K562 (cell line): ENCODE data around the gene EIPR1. TPM values are rescaled to one million over a fixed set of nuclear protein-coding genes. Genes with fewer than 3 reads are reported as not detected.
"Not testable (repeated sequence)": the region's sequence is repeated elsewhere in the genome, so short reads cannot be mapped to it uniquely, and the experiment has no call there.

Experiments
- ATAC-seq: fragments of 200-7000 bp; cut with Tn5 transposase; 3 replicates; pipeline ENCODE4 v1.9.1; 2020; ENCODE audit warnings: moderate library complexity
- BruUV-seq: library from RNA; stranded (reverse); fragments of 400-500 nt; replicated peaks from 2 replicates; lab custom pipeline; 2021; lab: Mats Ljungman, UMichigan
- CTCF ChIA-PET: fragments of 300-600 bp; formaldehyde crosslinking; extraction: SDS; loops from one replicate; lab custom pipeline; 2021; ENCODE audit warnings: low intra/inter-chr PET ratio; lab: Yijun Ruan, JAX
- POLR2A ChIA-PET: fragments of 300-600, 350-650 bp; sonication (Branson Sonifier 250); formaldehyde crosslinking; extraction: SDS; loops from one replicate; lab custom pipeline; 2021; ENCODE audit warnings: antibody characterized with exemption, inconsistent platforms; lab: Yijun Ruan, JAX
- DNase-seq, 4 experiments: peaks; one replicate each; pipeline versions ENCODE4 v3.0.0 to v3.0.0-alpha.2; 2011 to 2018; ENCODE audit warnings: low spot score in 3 of 4, mixed read lengths in 3 of 4; ENCODE audit errors: extremely low read depth in 1 of 4
- FAIRE-seq: peaks from 2 replicates; lab custom pipeline; 2011; peaks lifted over from hg19 to GRCh38; lab: Jason Lieb, UNC
- H2AFZ ChIP-seq: 2 replicates; pipeline ENCODE4 v1.6.0; 2011; ENCODE audit warnings: low read depth, low read length, control low read depth, inconsistent platforms
- H3K27ac ChIP-seq: fragments of 200-600 bp; 3 replicates; pipeline ENCODE4 v1.8.0; 2011; ENCODE audit warnings: low read depth, mild to moderate bottlenecking, control low read depth, inconsistent platforms, low read length, moderate library complexity, mixed read lengths; ENCODE audit errors: extremely low read depth
- H3K27me3 ChIP-seq, 2 experiments: fragments of 300-600 bp in 1 of 2; 2 replicates in 1 of 2; 3 replicates in 1 of 2; pipeline versions ENCODE4 v1.6.0 to v1.8.0; 2011; ENCODE audit warnings: inconsistent platforms in 2 of 2, low read length in 2 of 2, mild to moderate bottlenecking in 1 of 2, mixed read lengths in 1 of 2, moderate library complexity in 1 of 2; ENCODE audit not compliant: control insufficient read depth in 2 of 2, insufficient read depth in 2 of 2
- H3K36me3 ChIP-seq: fragments of 300-600 bp; 3 replicates; pipeline ENCODE4 v1.8.0; 2011; ENCODE audit warnings: mild to moderate bottlenecking, low read length, inconsistent platforms; ENCODE audit not compliant: control insufficient read depth, insufficient read depth
- H3K4me1 ChIP-seq, 2 experiments: fragments of 200-600 bp in 1 of 2; replicated peaks in 1 of 2; 2 replicates in 1 of 2; 3 replicates in 1 of 2; pipeline versions ENCODE4 v1.5.1 to v1.8.0; 2011; ENCODE audit warnings: inconsistent platforms in 2 of 2, low read length in 2 of 2, mild to moderate bottlenecking in 1 of 2, mixed read lengths in 1 of 2, moderate library complexity in 1 of 2; ENCODE audit not compliant: control insufficient read depth in 2 of 2, insufficient read depth in 2 of 2
- H3K4me2 ChIP-seq: 2 replicates; pipeline ENCODE4 v1.6.1; 2011; ENCODE audit warnings: low read length, control low read depth, inconsistent platforms, mixed read lengths; ENCODE audit not compliant: insufficient read depth
- H3K4me3 ChIP-seq: fragments of 200-600 bp; sonication (generic), shearing (Covaris generic); 2 replicates; pipeline ENCODE4 v1.5.1; 2016; ENCODE audit warnings: control low read depth, inconsistent platforms
- H3K79me2 ChIP-seq: fragments of 200-600 bp; 3 replicates; pipeline ENCODE4 v1.8.0; 2011; ENCODE audit warnings: low read length, inconsistent platforms; ENCODE audit not compliant: control insufficient read depth, insufficient read depth
- H3K9ac ChIP-seq, 2 experiments: 2 replicates each; pipeline versions ENCODE4 v1.6.0 to v1.6.1; 2011; ENCODE audit warnings: low read depth in 2 of 2, low read length in 2 of 2, control low read depth in 1 of 2, inconsistent platforms in 1 of 2, mild to moderate bottlenecking in 1 of 2, mixed read lengths in 1 of 2; ENCODE audit not compliant: insufficient read depth in 1 of 2
- H3K9me1 ChIP-seq: one replicate; pipeline ENCODE4 v1.6.0; 2011; ENCODE audit warnings: inconsistent platforms, mild to moderate bottlenecking, low read length, moderate library complexity; ENCODE audit not compliant: control insufficient read depth, insufficient read depth
- H3K9me3 ChIP-seq: replicated peaks from 2 replicates; pipeline ENCODE4 v1.5.1; 2011; ENCODE audit warnings: low read depth, low read length, inconsistent platforms; ENCODE audit not compliant: control insufficient read depth, insufficient read depth
- H4K20me1 ChIP-seq: replicated peaks from 2 replicates; pipeline ENCODE4 v1.6.1; 2011; ENCODE audit warnings: low read length, inconsistent platforms, mixed read lengths; ENCODE audit not compliant: control insufficient read depth, insufficient read depth
- CXXC5 ChIP-seq: fragments of 250-450 bp; sonication (Bioruptor Pico); IDR thresholded peaks from 2 replicates; pipeline ENCODE4 v1.8.0; 2022; ENCODE audit warnings: inconsistent platforms, mild to moderate bottlenecking, moderate library complexity
- ESRRA ChIP-seq: fragments of 450-650 bp; IDR thresholded peaks from 2 replicates; pipeline ENCODE4 v1.6.1; 2014; ENCODE audit warnings: low read depth, mild to moderate bottlenecking, moderate library complexity, borderline replicate concordance
- FOXA1 ChIP-seq: fragments of 450-650 bp; IDR thresholded peaks from 2 replicates; pipeline ENCODE4 v1.6.1; 2016; ENCODE audit warnings: mild to moderate bottlenecking, borderline replicate concordance
- KHSRP ChIP-seq: fragments of 450-650 bp; IDR thresholded peaks from 2 replicates; pipeline ENCODE4 v1.6.1; 2017
- KLF10 ChIP-seq: fragments of 250-450 bp; sonication (Bioruptor Pico); IDR thresholded peaks from 2 replicates; pipeline ENCODE4 v1.6.1; 2021; ENCODE audit warnings: matching md5 sums
- NR2C1 ChIP-seq, 2 experiments: fragments of 450-650 bp; IDR thresholded peaks; 2 replicates each; pipeline ENCODE4 v1.6.1; 2017; ENCODE audit warnings: mild to moderate bottlenecking in 2 of 2, antibody characterized with exemption in 1 of 2, inconsistent platforms in 1 of 2, missing compliant biosample characterization in 1 of 2, missing genetic modification characterization in 1 of 2
- NR3C1 ChIP-seq: sonication (generic); formaldehyde crosslinking; IDR thresholded peaks from 2 replicates; pipeline ENCODE4 v1.8.1; 2022; ENCODE audit warnings: missing genetic modification reagents
- RBM34 ChIP-seq: fragments of 200-400 bp; formaldehyde crosslinking; IDR thresholded peaks from 2 replicates; pipeline ENCODE4 v1.6.1; 2018; ENCODE audit warnings: low read length, borderline replicate concordance; ENCODE audit not compliant: insufficient read depth
- SMAD4 ChIP-seq: fragments of 250-450 bp; sonication (Bioruptor Pico); conservative IDR thresholded peaks from 2 replicates; pipeline ENCODE4 v1.8.0; 2021; ENCODE audit warnings: inconsistent platforms, mild to moderate bottlenecking, moderate library complexity
- SREBF1 ChIP-seq: fragments of 150-350 bp; IDR thresholded peaks from 2 replicates; pipeline ENCODE4 v1.6.1; 2014; ENCODE audit warnings: antibody characterized with exemption, low read depth, low read length, borderline replicate concordance
- STAT5A ChIP-seq: IDR thresholded peaks from 2 replicates; pipeline ENCODE4 v1.6.1; 2012; ENCODE audit warnings: low read length, inconsistent platforms, borderline replicate concordance
- WGBS: fragments of 100-300 bp; shearing (Covaris generic); methylation state at CpG from one replicate; pipeline ENCODE4 v1.1.6; 2016; ENCODE audit warnings: low coverage, mixed read lengths; ENCODE audit not compliant: insufficient coverage; ENCODE audit errors: missing lambda C conversion rate; 5-methylcytosine and 5-hydroxymethylcytosine counted together
- in situ Hi-C: fragments of 300-500 bp; cut with MboI; formaldehyde crosslinking; loops from 4 replicates; pipeline ENCODE4 v1.15.0; 2018; ENCODE audit warnings: inconsistent platforms, mixed read lengths
- intact Hi-C: fragments of 100-400 bp; cut with micrococcal nuclease; formaldehyde crosslinking; loops from 2 replicates; pipeline ENCODE4 v1.14.2; 2022
- polyA plus RNA-seq, 8 experiments: library from polyadenylated mRNA; depleted of rRNA in 4 of 8; stranded (reverse) in 5 of 8; unstranded in 3 of 8; fragments of >200 nt; fragmentation: Nextera tagmentation in 2 of 8; fragmentation: Illumina TruSeq in 1 of 8; extraction: Ambion mirVana in 2 of 8; extraction: Trizol in 1 of 8; gene quantifications; 2 replicates each; pipeline versions ENCODE4 v1.2.1 to v1.2.3, GENCODE V29; 2011 to 2014; ENCODE audit warnings: inconsistent platforms in 1 of 8, missing spikeins in 1 of 8
- total RNA-seq, 7 experiments: library from RNA; depleted of rRNA in 6 of 7; stranded (reverse); fragments of >200 nt in 6 of 7; fragmentation: Illumina TruSeq in 2 of 7; extraction: Trizol in 2 of 7; gene quantifications; 2 replicates each; pipeline versions ENCODE4 v1.2.1 to v1.2.3, GENCODE V29; 2011 to 2021; ENCODE audit warnings: low replicate concordance in 1 of 7
- TF ChIP-seq, protein P1 (sequence below), 3 experiments: fragments of 200-800 bp in 1 of 3; sonication (Bioruptor generic) in 1 of 3; sonication (generic) in 1 of 3; formaldehyde crosslinking in 1 of 3; IDR thresholded peaks; 2 replicates each; pipeline versions ENCODE4 v1.6.1 to v1.8.0; 2016 to 2022; ENCODE audit warnings: mild to moderate bottlenecking in 2 of 3, missing compliant biosample characterization in 2 of 3, missing genetic modification characterization in 2 of 3, missing genetic modification reagents in 1 of 3
- TF ChIP-seq, protein P2 (sequence below), 2 experiments: fragments of 450-650 bp in 1 of 2; sonication (generic) in 1 of 2; formaldehyde crosslinking in 1 of 2; IDR thresholded peaks in 1 of 2; conservative IDR thresholded peaks in 1 of 2; 2 replicates each; pipeline versions ENCODE4 v1.6.1 to v1.8.1; 2016 to 2023; ENCODE audit warnings: mild to moderate bottlenecking in 2 of 2, moderate library complexity in 2 of 2, inconsistent platforms in 1 of 2, missing genetic modification reagents in 1 of 2

EIPR1 gene
- total and polyA plus RNA-seq, 9 of the 15 experiments (the other 6 are each of a cell fraction or from before 2014, with no cell fraction given): 19.9 to 54.4 (median 35.9) TPM

DNA sequence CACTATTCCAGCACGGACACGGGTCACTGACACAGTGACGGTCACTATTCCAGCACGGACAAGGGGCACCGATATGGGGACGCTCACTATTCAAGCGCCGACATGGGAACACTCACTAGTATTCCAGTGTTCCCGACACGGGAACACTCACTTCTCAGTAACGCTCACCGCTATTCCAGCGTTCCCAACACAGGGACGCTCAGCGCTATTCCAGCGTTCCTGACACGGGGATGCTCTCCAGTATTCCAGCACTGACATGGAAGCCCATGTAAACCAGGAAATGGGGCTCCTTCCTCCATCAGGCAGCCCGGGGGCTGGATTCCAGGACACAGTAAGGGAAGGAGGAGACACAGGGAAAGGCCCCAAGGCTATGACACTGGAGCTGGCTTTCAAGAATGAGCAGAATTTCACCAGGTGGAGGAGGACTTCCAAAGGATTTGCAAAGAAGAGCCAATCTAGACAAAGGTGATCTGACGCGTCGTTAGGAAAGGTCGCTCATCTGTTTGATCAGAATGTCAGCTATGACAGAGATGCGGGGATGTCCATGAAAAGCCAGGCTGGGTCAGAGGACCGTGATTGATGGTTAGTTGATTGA lies 196.1 kb downstream of the EIPR1 start:
- BruUV-seq: no TSS peak

DNA sequence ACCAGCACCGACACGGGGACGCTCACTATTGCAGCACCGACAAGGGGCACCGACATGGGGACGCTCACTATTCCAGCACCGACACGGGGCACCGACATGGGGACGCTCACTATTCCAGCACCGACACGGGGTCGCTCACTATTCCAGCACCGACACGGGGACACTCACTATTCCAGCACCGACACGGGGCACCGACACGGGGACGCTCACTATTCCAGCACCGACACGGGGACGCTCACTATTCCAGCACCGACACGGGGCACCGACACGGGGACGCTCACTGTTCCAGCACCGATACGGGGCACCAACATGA lies 196.8 kb downstream of the EIPR1 start:
- ATAC-seq, H3K27me3 ChIP-seq, POLR2A ChIA-PET, H3K27ac ChIP-seq, CTCF ChIA-PET, intact Hi-C loops, DNase-seq, H3K9ac ChIP-seq, H3K9me3 ChIP-seq, H3K4me2 ChIP-seq, H3K4me3 ChIP-seq, H3K79me2 ChIP-seq, H2AFZ ChIP-seq, H3K9me1 ChIP-seq, BruUV-seq, in situ Hi-C loops, H4K20me1 ChIP-seq, H3K36me3 ChIP-seq: not testable (repeated sequence)
- FAIRE-seq: peak; percentile 55
- H3K4me1 ChIP-seq: peaks cover 0 to 11% of the 10 kb centered on the region in 2 experiments; a peak in 2 of 5 replicates
- WGBS: 80% methylated on average over 30 of the region's 30 CpGs

More for the DNA sequence above, 196.1 kb downstream of the EIPR1 start:
- TF ChIP-seq ESRRA: no peak
- no peak for TF ChIP-seq STAT5A
- TF ChIP-seq, protein P1, sequence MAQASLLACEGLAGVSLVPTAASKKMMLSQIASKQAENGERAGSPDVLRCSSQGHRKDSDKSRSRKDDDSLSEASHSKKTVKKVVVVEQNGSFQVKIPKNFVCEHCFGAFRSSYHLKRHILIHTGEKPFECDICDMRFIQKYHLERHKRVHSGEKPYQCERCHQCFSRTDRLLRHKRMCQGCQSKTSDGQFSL (CRISPR knock-in tag; IDR thresholded peaks at IDR 0.05): no peak
- TF ChIP-seq, protein P1 (tag; IDR thresholded peaks at IDR 0.05): no peak
- TF ChIP-seq NR2C1 (IDR thresholded peaks at IDR 0.05): no peak
- no peak for TF ChIP-seq NR2C1 (tag; IDR thresholded peaks at IDR 0.05)
- no peak for TF ChIP-seq RBM34
- no peak for TF ChIP-seq KLF10
- no peak for TF ChIP-seq SMAD4 (CRISPR knock-in tag)
- TF ChIP-seq, protein P2, sequence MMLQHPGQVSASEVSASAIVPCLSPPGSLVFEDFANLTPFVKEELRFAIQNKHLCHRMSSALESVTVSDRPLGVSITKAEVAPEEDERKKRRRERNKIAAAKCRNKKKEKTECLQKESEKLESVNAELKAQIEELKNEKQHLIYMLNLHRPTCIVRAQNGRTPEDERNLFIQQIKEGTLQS (IDR thresholded peaks at IDR 0.05): no peak
- TF ChIP-seq, protein P2 (CRISPR knock-in tag; conservative IDR thresholded peaks at IDR 0.05): no peak
- no peak for TF ChIP-seq FOXA1
- TF ChIP-seq NR3C1 (CRISPR knock-in tag): no peak
- TF ChIP-seq SREBF1: no peak
- TF ChIP-seq CXXC5 (CRISPR knock-in tag): no peak
- no peak for TF ChIP-seq KHSRP
- CTCF ChIA-PET: no interaction called here
- no peak overlapping the region for H3K9ac ChIP-seq
- intact Hi-C loops (no loop called here), in situ Hi-C loops (no loop called here)
- H3K9me1 ChIP-seq: no peaks in the 10 kb centered on the region
- no peak overlapping the region for H2AFZ ChIP-seq
- DNase-seq: no peak
- 90% methylated on average over 22 of the region's 24 CpGs for WGBS
- POLR2A ChIA-PET: no interaction called here
- no peaks in the 10 kb centered on the region for H3K36me3 ChIP-seq
- no peak overlapping the region for H3K4me3 ChIP-seq
- FAIRE-seq: no peak
- peaks cover 2% of the 10 kb centered on the region; the same call in 1 of the 2 replicates for H3K9me3 ChIP-seq
- no peak for ATAC-seq
- H3K27me3 ChIP-seq: no peaks in the 10 kb centered on the region
- no peak overlapping the region for H3K27ac ChIP-seq
- no peak overlapping the region for H3K4me2 ChIP-seq
- H3K79me2 ChIP-seq: no peaks in the 10 kb centered on the region
- H4K20me1 ChIP-seq: no peaks in the 10 kb centered on the region
- H3K4me1 ChIP-seq: peaks cover 0 to 11% of the 10 kb centered on the region in 2 experiments; a peak in 2 of 5 replicates
